Right ventricle myocardium superior (tissue), 1 donor: ENCODE measurements around the gene CAPS. TPM values are rescaled to one million over a fixed set of nuclear protein-coding genes. Genes with fewer than 3 reads are reported as not detected.
"Not testable (repeated sequence)": the region's sequence is repeated elsewhere in the genome, so short reads cannot be mapped to it uniquely, and the experiment has no call there.

Experiments used
- ATAC-seq: fragments of 200-7000 bp; cut with Tn5 transposase; one replicate; pipeline ENCODE4 v1.9.1; 2020; ENCODE audit warnings: mild to moderate bottlenecking; ENCODE audit not compliant: poor library complexity
- DNase-seq: peaks from one replicate; pipeline ENCODE4 v3.0.0-alpha.2; 2020
- intact Hi-C: fragments of 100-400 bp; cut with DNase I; formaldehyde crosslinking; loops from one replicate; pipeline ENCODE4 v1.11.2; 2022
- total RNA-seq: library from RNA; stranded (reverse); fragmentation: NEBNext Ultra II Directional; extraction: Animal tissue kit (Norgen Biotek cat#: 25700); gene quantifications from one replicate; pipeline ENCODE4 v1.2.1, GENCODE V29; 2021
- donor health status: DM: no; HTN: yes; CAD: no; lungs with severe emphysema.

CAPS gene
- total RNA-seq, 1 donor from 2014 or later, result 3.4 TPM

DNA sequence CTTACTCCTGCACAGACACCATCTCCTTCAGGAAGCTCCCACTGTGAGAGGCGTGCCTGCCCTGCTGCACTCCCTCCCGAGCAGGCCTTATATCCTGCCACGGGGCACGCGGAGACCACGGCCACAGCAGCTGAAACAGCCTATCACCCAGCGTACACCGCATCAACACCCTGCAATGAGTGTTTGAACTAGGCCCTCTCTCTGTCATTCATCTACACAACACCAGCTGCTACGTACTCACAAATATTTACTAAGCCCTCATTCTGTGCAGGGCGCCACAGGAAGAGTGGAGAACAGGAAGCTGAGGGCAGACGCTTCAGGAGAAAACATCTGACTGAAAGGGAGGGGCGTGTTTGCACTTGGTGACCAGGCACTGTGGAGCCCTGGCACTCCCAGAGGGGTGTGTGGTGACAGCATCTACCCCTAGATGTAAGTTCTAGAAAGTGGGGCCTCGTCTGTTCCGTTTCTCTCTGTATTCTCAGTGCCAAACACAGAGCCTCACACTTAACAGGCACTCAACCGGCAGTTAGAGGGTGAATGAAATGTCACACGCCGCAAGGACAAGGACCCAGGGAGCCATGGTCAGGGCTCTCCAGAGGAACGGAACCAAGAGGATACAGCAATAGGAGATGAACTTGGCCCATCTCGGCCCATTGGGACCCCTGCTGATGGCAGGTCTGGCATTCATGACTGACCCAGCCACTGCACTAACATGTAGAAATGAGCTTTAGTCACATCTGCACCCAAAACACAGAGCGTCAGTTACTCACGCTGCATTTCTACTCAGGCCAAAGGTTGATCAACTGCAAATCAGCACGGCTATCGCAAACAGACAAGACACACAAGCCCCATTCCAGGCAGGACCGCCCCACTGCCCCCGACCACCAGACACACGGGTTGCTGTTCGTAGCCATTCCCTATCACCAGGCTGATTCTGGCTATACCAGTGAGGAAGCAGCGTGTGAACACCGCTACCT lies 48.2 kb downstream of the CAPS start:
- DNase-seq, result no peak
- ATAC-seq, result peak; percentile 51
- intact Hi-C loops, result no loop called here

DNA sequence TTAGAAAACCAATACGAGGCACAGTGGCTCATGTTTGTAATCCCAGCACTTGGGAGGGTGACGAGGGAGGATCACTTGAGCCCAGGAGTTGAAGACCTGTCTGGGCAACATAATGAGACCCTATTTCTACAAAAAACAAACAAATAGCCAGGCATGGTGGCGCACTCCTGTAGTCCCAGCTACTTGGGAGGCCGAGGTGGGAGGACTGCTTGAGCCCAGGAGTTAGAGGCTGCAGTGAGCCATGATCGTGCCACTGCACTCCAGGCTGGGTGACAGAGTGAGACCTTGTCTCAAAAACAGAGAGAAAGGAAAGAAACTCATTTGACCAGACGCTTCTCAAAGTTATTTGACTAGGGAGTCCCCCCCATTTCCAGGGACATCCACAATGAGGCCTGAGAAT lies 49.2 kb downstream of the CAPS start:
- ATAC-seq, intact Hi-C loops, DNase-seq: not testable (repeated sequence)

DNA sequence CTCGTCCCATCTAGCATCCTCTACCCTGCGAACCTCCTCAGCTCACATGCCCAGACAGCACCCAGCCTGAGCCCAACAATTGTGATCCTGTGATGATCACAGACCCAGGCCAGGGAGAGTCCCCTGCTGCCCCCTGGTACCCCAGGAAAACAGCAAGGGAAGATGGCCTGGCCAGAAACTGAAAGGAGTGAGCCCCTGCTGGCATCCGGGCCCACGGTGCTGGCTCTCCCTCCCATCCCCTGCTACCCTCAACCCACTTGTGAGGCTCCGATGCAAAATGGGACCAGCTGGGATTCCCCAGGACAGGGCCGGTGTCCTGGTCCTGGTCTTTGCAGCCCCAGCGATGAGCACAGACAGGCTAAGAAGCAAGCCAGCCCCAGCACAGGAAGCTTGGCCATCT lies 49.8 kb downstream of the CAPS start:
- DNase-seq (no peak), ATAC-seq (no peak)
- intact Hi-C loops, result no loop called here

DNA sequence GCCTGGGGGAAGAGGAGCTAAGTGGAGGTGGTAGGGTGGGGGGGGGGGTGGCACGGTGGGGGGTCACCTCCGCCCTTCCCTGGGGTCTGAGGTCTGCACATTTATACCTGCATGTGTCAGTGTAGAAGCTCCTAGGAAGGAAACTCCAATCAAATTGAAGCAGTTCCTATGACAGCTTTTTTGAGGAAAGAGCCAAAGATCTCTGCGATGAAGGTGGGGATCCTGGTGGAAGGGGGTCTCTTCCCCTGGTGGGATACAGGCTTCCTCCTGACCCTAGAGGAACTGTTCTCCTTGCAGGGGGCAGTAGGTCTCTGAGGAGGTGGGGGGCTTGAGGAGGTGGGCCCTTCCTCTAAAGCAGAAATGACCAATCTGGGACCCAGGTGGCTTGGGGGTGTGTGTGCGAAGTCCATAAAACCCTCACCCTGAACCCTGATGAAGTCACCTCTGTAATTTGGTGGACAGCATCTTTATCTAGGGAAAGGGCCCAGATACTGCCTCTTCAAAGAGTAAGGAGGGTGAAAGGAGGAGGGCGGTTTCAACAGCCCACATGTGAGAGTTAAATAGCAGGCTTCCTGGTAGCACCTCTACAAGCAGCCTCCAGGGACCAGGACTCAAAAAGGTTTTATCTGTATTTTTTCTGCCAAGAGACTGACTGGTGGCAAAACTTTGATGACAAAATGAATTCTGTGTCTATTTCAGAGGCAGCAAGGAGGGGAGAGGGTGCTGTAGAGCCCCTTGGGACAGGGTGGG lies 50.9 kb downstream of the CAPS start:
- intact Hi-C loops, result no loop called here
- no peak for ATAC-seq
- DNase-seq, result no peak

Other genes starting within 250 kb of the CAPS start
- 165 TPM for gene MICOS13, start 233.7 kb upstream of the CAPS start, total RNA-seq
- 3.5 TPM for gene HSD11B1L, start 233.2 kb upstream of the CAPS start, total RNA-seq
- 367 TPM for gene RPL36, start 224.0 kb upstream of the CAPS start, total RNA-seq
- gene LONP1, start 194.1 kb upstream of the CAPS start, total RNA-seq, result 98.8 TPM
- not detected for gene CATSPERD, start 193.6 kb upstream of the CAPS start, total RNA-seq
- gene PRR22, start 129.5 kb upstream of the CAPS start, total RNA-seq, result 0.62 TPM
- gene DUS3L, start 123.1 kb upstream of the CAPS start, total RNA-seq, result 12.9 TPM
- 20.6 TPM for gene NRTN, start 109.2 kb upstream of the CAPS start, total RNA-seq
- not detected for gene FUT6, start 74.6 kb upstream of the CAPS start, total RNA-seq
- not detected for gene FUT3, start 62.8 kb upstream of the CAPS start, total RNA-seq
- not detected for gene FUT5, start 43.7 kb upstream of the CAPS start, total RNA-seq
- 606 TPM for gene NDUFA11, start 10.5 kb upstream of the CAPS start, total RNA-seq
- gene VMAC, start 9.4 kb upstream of the CAPS start, total RNA-seq, result 2.1 TPM
- gene RANBP3, start 63.9 kb downstream of the CAPS start, total RNA-seq, result 57.4 TPM
- gene RFX2, start 196.2 kb downstream of the CAPS start, total RNA-seq, result 8.3 TPM
- not detected for gene ACSBG2, start 221.4 kb downstream of the CAPS start, total RNA-seq